Activated naive CD4-positive, alpha-beta T cell treated with anti-CD3 and anti-CD28 coated beads, Interleukin-2, amount 50 U/mL, for 72 hours (primary cell): Measurements from ENCODE around the gene HOXA7. TPM values are rescaled to one million over a fixed set of nuclear protein-coding genes. Genes with fewer than 3 reads are reported as not detected.

Source experiments
- ATAC-seq, 2 donors: fragments of 150-1000 bp; cut with Tn5 transposase; 2 replicates each; pipeline ENCODE4 v1.10.0; 2021; ENCODE audit warnings: mild to moderate bottlenecking in 2 of 2, moderate library complexity in 2 of 2
- DNase-seq, 2 donors: peaks; one replicate each; pipeline ENCODE4 v3.0.0; 2021 to 2022; ENCODE audit warnings: low spot score in 2 of 2
- H3K27ac Mint-ChIP-seq, 2 donors: one replicate each; pipeline ENCODE4 v1.8.0; 2022; ENCODE audit warnings: mild to moderate bottlenecking in 2 of 2, mixed read lengths in 2 of 2
- H3K36me3 Mint-ChIP-seq, 2 donors: one replicate each; pipeline ENCODE4 v1.8.0; 2022; ENCODE audit warnings: mixed read lengths in 2 of 2
- H3K9me3 Mint-ChIP-seq, 2 donors: one replicate each; pipeline ENCODE4 v1.8.0; 2022; ENCODE audit warnings: mixed read lengths in 2 of 2
- total RNA-seq, 2 donors: library from RNA; stranded (reverse); gene quantifications; one replicate each; pipeline ENCODE4 v1.2.3, GENCODE V29; 2022

Gene HOXA7
- total RNA-seq, 2 donors from 2014 or later: not detected

- no peak for ATAC-seq
- DNase-seq: no peak
- Mint-ChIP-seq H3K9me3 (no peaks in the 10 kb centered on the region), H3K27ac (no peak overlapping the region), H3K36me3 (peaks cover 4 to 5% of the 10 kb centered on the region in 2 donors)
These were observed 3.0 kb upstream of the HOXA7 start for GRCh38 chr7:27159266-27160144.

- no peak for ATAC-seq
- H3K36me3 Mint-ChIP-seq: peaks cover 4 to 5% of the 10 kb centered on the region in 2 donors
- no peak overlapping the region for H3K27ac Mint-ChIP-seq
- DNase-seq: no peak
- H3K9me3 Mint-ChIP-seq: no peaks in the 10 kb centered on the region
These were observed 2.2 kb upstream of the HOXA7 start for GRCh38 chr7:27158436-27159265.

GRCh38 chr7:27157702-27158431 is 1.4 kb upstream of the HOXA7 start:
- H3K9me3 Mint-ChIP-seq: no peaks in the 10 kb centered on the region
- DNase-seq: peak in 1 of 2 donors; percentile 21
- peaks cover 4 to 5% of the 10 kb centered on the region in 2 donors for H3K36me3 Mint-ChIP-seq
- no peak for ATAC-seq
- peak overlapping the region in 1 of 2 donors; percentile 9 for H3K27ac Mint-ChIP-seq

- Mint-ChIP-seq H3K27ac (peak overlapping the region in 1 of 2 donors; percentile 14), H3K36me3 (peaks cover 4 to 5% of the 10 kb centered on the region in 2 donors), H3K9me3 (no peaks in the 10 kb centered on the region)
- ATAC-seq (no peak), DNase-seq (peak in 1 of 2 donors; percentile 42)
These were observed 634 bp upstream of the HOXA7 start for GRCh38 chr7:27156916-27157701.

- no peak for ATAC-seq
- Mint-ChIP-seq H3K9me3 (no peaks in the 10 kb centered on the region), H3K27ac (peak overlapping the region in 1 of 2 donors; percentile 88), H3K36me3 (peaks cover 4 to 10% of the 10 kb centered on the region in 2 donors)
- peak in 1 of 2 donors; percentile 41 for DNase-seq
These were observed 513 bp downstream of the HOXA7 start for GRCh38 chr7:27155816-27156507.

- peaks cover 4 to 10% of the 10 kb centered on the region in 2 donors for H3K36me3 Mint-ChIP-seq
- peak in 1 of 2 donors; percentile 57 for DNase-seq
- H3K27ac Mint-ChIP-seq: peak overlapping the region in 1 of 2 donors; percentile 88
- ATAC-seq: peak in 1 of 2 donors; percentile 15
- no peaks in the 10 kb centered on the region for H3K9me3 Mint-ChIP-seq
These were observed 1.3 kb downstream of the HOXA7 start for GRCh38 chr7:27154901-27155815.

- Mint-ChIP-seq H3K9me3 (no peaks in the 10 kb centered on the region), H3K36me3 (peaks cover 4 to 10% of the 10 kb centered on the region in 2 donors), H3K27ac (peak overlapping the region in 1 of 2 donors; percentile 47)
- ATAC-seq (no peak), DNase-seq (peak in 1 of 2 donors; percentile 28)
These were observed 2.1 kb downstream of the HOXA7 start for GRCh38 chr7:27154369-27154768.

- Mint-ChIP-seq H3K36me3 (peaks cover 5 to 10% of the 10 kb centered on the region in 2 donors), H3K27ac (no peak overlapping the region), H3K9me3 (no peaks in the 10 kb centered on the region)
- ATAC-seq (no peak), DNase-seq (no peak)
These were observed 2.9 kb downstream of the HOXA7 start for GRCh38 chr7:27153526-27153925.

- no peak overlapping the region for H3K27ac Mint-ChIP-seq
- H3K36me3 Mint-ChIP-seq: peaks cover 10 to 11% of the 10 kb centered on the region in 2 donors
- DNase-seq (peak in 1 of 2 donors; percentile 42), ATAC-seq (no peak)
- H3K9me3 Mint-ChIP-seq: no peaks in the 10 kb centered on the region
These were observed 3.5 kb downstream of the HOXA7 start for GRCh38 chr7:27152816-27153442.

- H3K27ac Mint-ChIP-seq: peak within 1 kb of the TSS in 1 of 2 donors; percentile 89
- ATAC-seq (no peak), DNase-seq (no peak)
- H3K36me3 Mint-ChIP-seq: peaks cover 10 to 12% of the 10 kb centered on the region in 2 donors
- H3K9me3 Mint-ChIP-seq: no peaks in the 10 kb centered on the region
These were observed 4.3 kb downstream of the HOXA7 start, which contains the start of gene HOXA3 for GRCh38 chr7:27151931-27152815. Gene HOXA3, minus strand, starts transcription at chr7:27152583. Its CDS starts 41,943 bp downstream, at chr7:27110640.

- no peak for ATAC-seq
- Mint-ChIP-seq H3K27ac (peak overlapping the region in 1 of 2 donors; percentile 89), H3K36me3 (peaks cover 10 to 14% of the 10 kb centered on the region in 2 donors), H3K9me3 (no peaks in the 10 kb centered on the region)
- no peak for DNase-seq
These were observed 5.0 kb downstream of the HOXA7 start for GRCh38 chr7:27151341-27151930.

- ATAC-seq (peak; percentile 82 to 84), DNase-seq (peak in 1 of 2 donors; percentile 73)
- Mint-ChIP-seq H3K9me3 (no peaks in the 10 kb centered on the region), H3K27ac (no peak overlapping the region), H3K36me3 (peaks cover 10 to 16% of the 10 kb centered on the region in 2 donors)
These were observed 5.7 kb downstream of the HOXA7 start for GRCh38 chr7:27150568-27151340.
